SU-DHL-6 (cell line): ENCODE measurements around the gene ECHS1.

Experiments
- EZH2phosphoT487 ChIP-seq: fragments of 200-600 bp; sonication (generic), shearing (Covaris generic); conservative IDR thresholded peaks from 2 replicates; pipeline ENCODE4 v1.6.1; 2018; ENCODE audit warnings: mild to moderate bottlenecking, antibody characterized with exemption, low read length, moderate library complexity, mixed read lengths
- TF ChIP-seq, protein P1 (sequence below): fragments of 200-600 bp; sonication (generic); IDR thresholded peaks from one replicate; pipeline ENCODE4 v1.5.1; 2017; ENCODE audit warnings: antibody characterized with exemption, mild to moderate bottlenecking, low read length, moderate library complexity; ENCODE audit not compliant: insufficient read depth, poor library complexity, severe bottlenecking

DNA sequence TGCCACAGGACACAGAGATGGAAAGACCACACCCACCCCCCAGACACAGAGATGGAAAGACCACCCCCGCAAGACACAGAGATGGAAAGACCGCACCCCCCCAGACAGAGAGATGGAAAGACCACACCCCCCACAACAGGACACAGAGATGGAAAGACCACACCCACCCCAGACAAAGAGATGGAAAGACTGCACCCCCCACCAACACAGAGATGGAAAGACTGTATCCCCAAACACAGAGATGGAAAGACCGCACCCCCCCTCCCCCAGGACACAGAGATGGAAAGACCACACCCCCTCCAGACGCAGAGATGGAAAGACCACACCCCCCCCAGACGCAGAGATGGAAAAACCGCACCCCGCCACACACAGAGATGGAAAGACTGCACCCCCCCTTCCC is 56.4 kb downstream of the ECHS1 start:
- TF ChIP-seq, protein P1, sequence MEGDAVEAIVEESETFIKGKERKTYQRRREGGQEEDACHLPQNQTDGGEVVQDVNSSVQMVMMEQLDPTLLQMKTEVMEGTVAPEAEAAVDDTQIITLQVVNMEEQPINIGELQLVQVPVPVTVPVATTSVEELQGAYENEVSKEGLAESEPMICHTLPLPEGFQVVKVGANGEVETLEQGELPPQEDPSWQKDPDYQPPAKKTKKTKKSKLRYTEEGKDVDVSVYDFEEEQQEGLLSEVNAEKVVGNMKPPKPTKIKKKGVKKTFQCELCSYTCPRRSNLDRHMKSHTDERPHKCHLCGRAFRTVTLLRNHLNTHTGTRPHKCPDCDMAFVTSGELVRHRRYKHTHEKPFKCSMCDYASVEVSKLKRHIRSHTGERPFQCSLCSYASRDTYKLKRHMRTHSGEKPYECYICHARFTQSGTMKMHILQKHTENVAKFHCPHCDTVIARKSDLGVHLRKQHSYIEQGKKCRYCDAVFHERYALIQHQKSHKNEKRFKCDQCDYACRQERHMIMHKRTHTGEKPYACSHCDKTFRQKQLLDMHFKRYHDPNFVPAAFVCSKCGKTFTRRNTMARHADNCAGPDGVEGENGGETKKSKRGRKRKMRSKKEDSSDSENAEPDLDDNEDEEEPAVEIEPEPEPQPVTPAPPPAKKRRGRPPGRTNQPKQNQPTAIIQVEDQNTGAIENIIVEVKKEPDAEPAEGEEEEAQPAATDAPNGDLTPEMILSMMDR, result no peak
- TF ChIP-seq EZH2phosphoT487, result no peak
